Natural killer cell (primary cell): ENCODE results near the gene TBC1D10A. TPM values are rescaled to one million over a fixed set of nuclear protein-coding genes. Genes with fewer than 3 reads are reported as not detected.

ENCODE experiments used
- ATAC-seq, 3 donors: fragments of 150-1000 bp in 2 of 3; fragments of 200-7000 bp in 1 of 3; cut with Tn5 transposase; 1 replicate in 1 of 3; 2 replicates in 2 of 3; pipeline ENCODE4 v1.10.0; 2021; ENCODE audit warnings: mild to moderate bottlenecking in 2 of 3, moderate library complexity in 2 of 3
- DNase-seq, 2 donors: peaks; one replicate each; pipeline versions ENCODE4 v3.0.0 to v3.0.0-alpha.2; 2013 to 2021; ENCODE audit warnings: mixed read lengths in 1 of 2
- H3K27ac ChIP-seq: one replicate; pipeline ENCODE4 v1.5.1; 2013; ENCODE audit warnings: mild to moderate bottlenecking, low read length
- H3K27me3 ChIP-seq: one replicate; pipeline ENCODE4 v1.6.1; 2013; ENCODE audit warnings: low read length; ENCODE audit not compliant: control insufficient read depth, insufficient read depth
- H3K36me3 ChIP-seq: one replicate; pipeline ENCODE4 v1.6.1; 2013; ENCODE audit warnings: low read length; ENCODE audit not compliant: control insufficient read depth, insufficient read depth
- H3K4me1 ChIP-seq: one replicate; pipeline ENCODE4 v1.6.1; 2013; ENCODE audit warnings: low read length; ENCODE audit not compliant: control insufficient read depth, insufficient read depth
- H3K4me3 ChIP-seq: one replicate; pipeline ENCODE4 v1.5.1; 2013; ENCODE audit warnings: low read length
- H3K9me3 ChIP-seq: one replicate; pipeline ENCODE4 v1.6.1; 2013; ENCODE audit warnings: low read length; ENCODE audit not compliant: control insufficient read depth, insufficient read depth
- H3K27ac Mint-ChIP-seq, 2 donors: one replicate each; pipeline ENCODE4 v1.8.0; 2022; ENCODE audit warnings: mild to moderate bottlenecking in 2 of 2, mixed read lengths in 2 of 2, moderate library complexity in 1 of 2
- H3K27me3 Mint-ChIP-seq, 2 donors: one replicate each; pipeline ENCODE4 v1.8.0; 2022; ENCODE audit warnings: low read depth in 2 of 2, mixed read lengths in 2 of 2
- H3K36me3 Mint-ChIP-seq: one replicate; pipeline ENCODE4 v1.8.0; 2022; ENCODE audit warnings: mixed read lengths
- H3K4me1 Mint-ChIP-seq, 2 donors: one replicate each; pipeline ENCODE4 v1.8.0; 2022; ENCODE audit warnings: mixed read lengths in 2 of 2
- H3K4me3 Mint-ChIP-seq: one replicate; pipeline ENCODE4 v1.8.0; 2022; ENCODE audit warnings: mild to moderate bottlenecking, moderate library complexity, mixed read lengths
- H3K9me3 Mint-ChIP-seq, 2 donors: one replicate each; pipeline ENCODE4 v1.8.0; 2022; ENCODE audit warnings: mixed read lengths in 2 of 2
- WGBS: methylation state at CpG from one replicate; pipeline ENCODE4 v1.1.7; 2013; ENCODE audit warnings: missing lambda C conversion rate; ENCODE audit not compliant: insufficient coverage; 5-methylcytosine and 5-hydroxymethylcytosine counted together
- intact Hi-C: fragments of 100-400 bp; cut with micrococcal nuclease; formaldehyde crosslinking; loops from one replicate; pipeline ENCODE4 v1.14.2; 2022
- total RNA-seq, 4 donors: library from RNA; stranded (reverse); fragments of 120-200 nt in 1 of 4; gene quantifications; one replicate each; pipeline versions ENCODE4 v1.2.3 to v1.2.4, GENCODE V29; 2013 to 2022
- TF ChIP-seq, protein P1 (sequence below): fragments of 200-600 bp; IDR thresholded peaks from one replicate; pipeline ENCODE4 v1.8.0; 2022; ENCODE audit warnings: antibody characterized with exemption

TBC1D10A gene
- total RNA-seq, 3 donors from 2014 or later (not counting 1 experiment from before 2014, with no cell fraction given), result 38.9 to 48.0 (median 47.9) TPM

DNA sequence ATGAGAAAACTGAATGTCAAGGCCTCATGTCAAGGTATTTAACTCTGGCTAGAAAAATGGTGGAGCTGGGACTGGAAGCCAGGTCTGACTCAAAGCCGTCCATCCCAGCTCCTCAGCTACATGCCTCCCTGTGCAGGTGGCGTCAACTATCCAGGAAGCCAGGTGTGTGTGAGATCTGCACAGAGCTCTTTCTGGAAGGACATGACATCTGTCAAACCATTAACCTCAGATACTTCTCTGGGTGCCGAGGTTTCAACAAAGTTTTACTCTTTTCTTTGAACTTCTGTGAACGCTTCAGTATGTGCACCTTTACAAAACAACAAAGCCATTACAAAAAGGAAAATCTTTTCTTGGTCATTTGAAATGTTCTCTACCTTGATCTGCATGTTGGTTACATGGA, 30.4 kb downstream of the TBC1D10A start:
- H3K27me3 ChIP-seq, result no peaks in the 10 kb centered on the region
- no peak overlapping the region for H3K4me3 ChIP-seq
- WGBS, result 71% methylated on average over 4 of the region's 4 CpGs
- intact Hi-C loops, result no loop called here
- H3K36me3 Mint-ChIP-seq, result no peaks in the 10 kb centered on the region
- no peak overlapping the region for H3K4me3 Mint-ChIP-seq
- ATAC-seq, result no peak
- no peak overlapping the region for H3K27ac ChIP-seq
- peaks cover 4 to 11% of the 10 kb centered on the region in 2 donors for H3K4me1 Mint-ChIP-seq
- H3K9me3 Mint-ChIP-seq, result no peaks in the 10 kb centered on the region
- H3K36me3 ChIP-seq, result peaks cover 74% of the 10 kb centered on the region
- H3K27me3 Mint-ChIP-seq, result no peaks in the 10 kb centered on the region
- TF ChIP-seq, protein P1, sequence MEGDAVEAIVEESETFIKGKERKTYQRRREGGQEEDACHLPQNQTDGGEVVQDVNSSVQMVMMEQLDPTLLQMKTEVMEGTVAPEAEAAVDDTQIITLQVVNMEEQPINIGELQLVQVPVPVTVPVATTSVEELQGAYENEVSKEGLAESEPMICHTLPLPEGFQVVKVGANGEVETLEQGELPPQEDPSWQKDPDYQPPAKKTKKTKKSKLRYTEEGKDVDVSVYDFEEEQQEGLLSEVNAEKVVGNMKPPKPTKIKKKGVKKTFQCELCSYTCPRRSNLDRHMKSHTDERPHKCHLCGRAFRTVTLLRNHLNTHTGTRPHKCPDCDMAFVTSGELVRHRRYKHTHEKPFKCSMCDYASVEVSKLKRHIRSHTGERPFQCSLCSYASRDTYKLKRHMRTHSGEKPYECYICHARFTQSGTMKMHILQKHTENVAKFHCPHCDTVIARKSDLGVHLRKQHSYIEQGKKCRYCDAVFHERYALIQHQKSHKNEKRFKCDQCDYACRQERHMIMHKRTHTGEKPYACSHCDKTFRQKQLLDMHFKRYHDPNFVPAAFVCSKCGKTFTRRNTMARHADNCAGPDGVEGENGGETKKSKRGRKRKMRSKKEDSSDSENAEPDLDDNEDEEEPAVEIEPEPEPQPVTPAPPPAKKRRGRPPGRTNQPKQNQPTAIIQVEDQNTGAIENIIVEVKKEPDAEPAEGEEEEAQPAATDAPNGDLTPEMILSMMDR, result no peak
- peaks cover 9% of the 10 kb centered on the region for H3K4me1 ChIP-seq
- DNase-seq, result peak in 1 of 2 donors; percentile 48
- H3K27ac Mint-ChIP-seq, result no peak overlapping the region
- H3K9me3 ChIP-seq, result no peaks in the 10 kb centered on the region

DNA sequence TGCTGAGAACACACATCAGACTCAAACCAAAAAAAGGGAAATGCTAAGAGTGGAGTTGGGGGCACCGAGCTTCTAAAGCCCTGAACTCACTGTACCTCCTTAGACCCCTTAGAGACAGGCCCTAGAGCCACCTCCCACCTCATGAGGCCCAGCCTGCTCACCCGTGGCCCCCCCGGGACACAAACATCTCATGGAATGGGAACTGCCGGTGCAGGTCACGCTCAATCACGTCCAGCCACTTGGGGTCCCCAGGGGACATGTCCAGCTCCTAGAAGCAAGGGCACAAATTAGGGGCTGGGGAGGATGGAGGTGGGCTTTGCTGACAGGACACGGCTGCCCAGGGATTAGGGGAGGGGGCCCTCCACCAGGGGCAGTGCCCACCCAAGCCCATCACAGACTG, 31.2 kb downstream of the TBC1D10A start:
- Histone ChIP-seq H3K36me3 (peaks cover 70% of the 10 kb centered on the region), H3K9me3 (no peaks in the 10 kb centered on the region), H3K4me1 (peaks cover 7% of the 10 kb centered on the region), H3K27me3 (no peaks in the 10 kb centered on the region), H3K4me3 (no peak overlapping the region), H3K27ac (no peak overlapping the region)
- ATAC-seq, result no peak
- no peak for DNase-seq
- Mint-ChIP-seq H3K27ac (no peak overlapping the region), H3K27me3 (no peaks in the 10 kb centered on the region), H3K9me3 (no peaks in the 10 kb centered on the region), H3K36me3 (no peaks in the 10 kb centered on the region), H3K4me3 (no peak overlapping the region), H3K4me1 (peaks cover 0 to 8% of the 10 kb centered on the region in 2 donors)
- 88% methylated on average over 7 of the region's 7 CpGs for WGBS
- TF ChIP-seq, protein P1, result no peak
- intact Hi-C loops, result no loop called here

DNA sequence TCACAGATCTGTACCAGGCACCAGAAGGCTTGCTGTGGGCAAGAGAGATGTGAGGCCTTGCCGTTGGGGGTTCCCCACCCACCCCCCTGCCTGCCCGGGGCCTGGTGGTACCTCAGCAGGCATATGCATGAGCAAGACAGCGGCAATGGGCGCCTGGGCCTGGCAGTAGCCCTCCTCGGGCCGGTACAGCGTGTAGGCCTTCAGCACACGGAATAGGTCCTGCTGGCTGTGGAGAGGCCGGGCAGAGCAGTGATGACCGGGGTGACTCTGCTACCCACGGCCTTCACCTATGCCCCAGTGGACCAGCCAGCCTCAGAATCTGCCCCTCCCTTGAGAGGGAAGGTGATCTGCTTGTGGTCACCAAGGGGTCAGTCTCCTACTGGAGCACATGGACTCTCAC, 31.9 kb downstream of the TBC1D10A start:
- 96% methylated on average over 11 of the region's 11 CpGs for WGBS
- no peak for ATAC-seq
- Mint-ChIP-seq H3K27ac (no peak overlapping the region), H3K27me3 (no peaks in the 10 kb centered on the region), H3K36me3 (no peaks in the 10 kb centered on the region), H3K4me3 (no peak overlapping the region), H3K4me1 (peaks cover 6 to 16% of the 10 kb centered on the region in 2 donors), H3K9me3 (no peaks in the 10 kb centered on the region)
- H3K4me1 ChIP-seq, result peaks cover 15% of the 10 kb centered on the region
- DNase-seq, result no peak
- intact Hi-C loops, result no loop called here
- no peak overlapping the region for H3K27ac ChIP-seq
- no peak overlapping the region for H3K4me3 ChIP-seq
- TF ChIP-seq, protein P1, result no peak
- H3K9me3 ChIP-seq, result no peaks in the 10 kb centered on the region
- peaks cover 70% of the 10 kb centered on the region for H3K36me3 ChIP-seq
- H3K27me3 ChIP-seq, result no peaks in the 10 kb centered on the region

DNA sequence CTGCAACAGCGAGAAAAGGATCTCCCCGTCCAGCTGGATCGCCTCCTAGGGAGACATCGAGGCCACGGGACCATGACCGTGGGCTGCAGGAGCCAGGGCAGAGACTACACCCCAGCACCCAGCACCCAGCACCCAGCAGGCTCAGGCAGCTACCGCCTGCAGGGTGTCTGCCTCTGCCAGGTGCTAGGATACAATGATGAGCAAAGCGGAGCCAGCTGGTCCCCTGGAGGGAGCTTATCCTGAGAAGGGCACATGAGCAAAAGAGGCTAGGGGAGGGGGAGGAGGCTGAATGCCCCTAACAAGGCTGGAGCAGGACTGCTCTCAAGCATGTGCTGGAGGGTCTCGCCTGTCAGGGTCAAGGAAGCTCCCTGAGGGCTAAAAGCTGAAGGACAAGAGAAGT, 32.7 kb downstream of the TBC1D10A start:
- intact Hi-C loops, result no loop called here
- no peaks in the 10 kb centered on the region for H3K36me3 Mint-ChIP-seq
- Histone ChIP-seq H3K4me3 (no peak overlapping the region), H3K4me1 (peaks cover 18% of the 10 kb centered on the region), H3K27ac (no peak overlapping the region), H3K36me3 (peaks cover 66% of the 10 kb centered on the region), H3K9me3 (no peaks in the 10 kb centered on the region), H3K27me3 (no peaks in the 10 kb centered on the region)
- 95% methylated on average over 9 of the region's 9 CpGs for WGBS
- ATAC-seq (no peak), DNase-seq (no peak)
- H3K27me3 Mint-ChIP-seq, result no peaks in the 10 kb centered on the region
- no peaks in the 10 kb centered on the region for H3K9me3 Mint-ChIP-seq
- no peak overlapping the region for H3K27ac Mint-ChIP-seq
- TF ChIP-seq, protein P1, result no peak
- H3K4me1 Mint-ChIP-seq, result peaks cover 9 to 21% of the 10 kb centered on the region in 2 donors
- H3K4me3 Mint-ChIP-seq, result no peak overlapping the region
